K562 (cell line): ENCODE results near the gene C3. TPM values are rescaled to one million over a fixed set of nuclear protein-coding genes. Genes with fewer than 3 reads are reported as not detected.

Experiments used
- AFF1 ChIP-seq, 2 experiments: fragments of 450-650 bp; IDR thresholded peaks; 2 replicates each; pipeline ENCODE4 v1.6.1; 2018; ENCODE audit warnings: mild to moderate bottlenecking in 2 of 2, low read depth in 1 of 2; ENCODE audit not compliant: partially characterized antibody in 2 of 2
- BRF1 ChIP-seq: IDR thresholded peaks from 3 replicates; pipeline ENCODE4 v1.6.1; 2011; ENCODE audit warnings: borderline replicate concordance, mild to moderate bottlenecking; ENCODE audit not compliant: insufficient read length; ENCODE audit errors: extremely low read depth
- CEBPZ ChIP-seq: fragments of 150-350 bp; IDR thresholded peaks from 2 replicates; pipeline ENCODE4 v1.6.1; 2014; ENCODE audit warnings: low read depth, mild to moderate bottlenecking, low read length, borderline replicate concordance
- CSDE1 ChIP-seq, 2 experiments: fragments of 450-650 bp; IDR thresholded peaks; 2 replicates each; pipeline ENCODE4 v1.6.1; 2016; ENCODE audit warnings: mild to moderate bottlenecking in 1 of 2
- ESRRA ChIP-seq: fragments of 450-650 bp; IDR thresholded peaks from 2 replicates; pipeline ENCODE4 v1.6.1; 2014; ENCODE audit warnings: low read depth, mild to moderate bottlenecking, moderate library complexity, borderline replicate concordance
- FOXJ2 ChIP-seq: fragments of 200-800 bp; sonication (Bioruptor generic); IDR thresholded peaks from 2 replicates; pipeline ENCODE4 v1.6.1; 2016; ENCODE audit warnings: missing genetic modification characterization, missing compliant biosample characterization
- FOXM1 ChIP-seq, 2 experiments: fragments of 450-650 bp in 1 of 2; sonication (generic) in 1 of 2; formaldehyde crosslinking in 1 of 2; IDR thresholded peaks; 2 replicates each; pipeline versions ENCODE4 v1.6.1 to v1.9.0; 2017 to 2022; ENCODE audit warnings: low read depth in 2 of 2, mild to moderate bottlenecking in 2 of 2, missing genetic modification reagents in 1 of 2, moderate library complexity in 1 of 2
- GATA2 ChIP-seq: sonication (generic); formaldehyde crosslinking; IDR thresholded peaks from 2 replicates; pipeline ENCODE4 v1.4.0; 2020; ENCODE audit warnings: mild to moderate bottlenecking, missing genetic modification reagents
- HOMEZ ChIP-seq: fragments of 250-450 bp; sonication (Bioruptor Pico); IDR thresholded peaks from 2 replicates; pipeline ENCODE4 v1.4.0; 2020; ENCODE audit warnings: mild to moderate bottlenecking, moderate library complexity
- JUN ChIP-seq, 2 experiments: sonication (generic) in 1 of 2; formaldehyde crosslinking in 1 of 2; IDR thresholded peaks; 2 replicates each; pipeline versions ENCODE4 v1.6.1 to v1.8.0; 2012 to 2022; ENCODE audit warnings: borderline replicate concordance in 2 of 2, mild to moderate bottlenecking in 2 of 2, improper control_type of control experiment in 1 of 2, low read depth in 1 of 2, low read length in 1 of 2, missing genetic modification reagents in 1 of 2
- NBN ChIP-seq: fragments of 450-650 bp; IDR thresholded peaks from 2 replicates; pipeline ENCODE4 v1.6.1; 2016; ENCODE audit warnings: low read depth, mild to moderate bottlenecking
- NCOA6 ChIP-seq: fragments of 450-650 bp; IDR thresholded peaks from 2 replicates; pipeline ENCODE4 v1.6.1; 2017; ENCODE audit warnings: mild to moderate bottlenecking
- RNF2 ChIP-seq: sonication (generic); IDR thresholded peaks from 2 replicates; pipeline ENCODE4 v1.6.1; 2016
- SMARCA4 ChIP-seq: fragments of 450-650 bp; IDR thresholded peaks from 2 replicates; pipeline ENCODE4 v1.6.1; 2016
- SPI1 ChIP-seq: IDR thresholded peaks from 2 replicates; pipeline ENCODE4 v1.6.1; 2011; ENCODE audit warnings: low read depth, low read length, control low read depth, borderline replicate concordance
- TRIM24 ChIP-seq, 2 experiments: fragments of 450-650 bp; IDR thresholded peaks; 2 replicates each; pipeline ENCODE4 v1.6.1; 2016
- U2AF2 ChIP-seq: fragments of 200-400 bp; formaldehyde crosslinking; optimal IDR thresholded peaks from 2 replicates; pipeline ENCODE3; 2017; ENCODE audit warnings: low read depth, mild to moderate bottlenecking, low read length
- XRCC4 ChIP-seq: IDR thresholded peaks from one replicate; pipeline ENCODE4 v1.6.1; 2011; ENCODE audit not compliant: insufficient read depth, insufficient read length; ENCODE audit errors: extremely low read depth
- ZNF253 ChIP-seq: fragments of 250-450 bp; sonication (Bioruptor Pico); conservative IDR thresholded peaks from 2 replicates; pipeline ENCODE4 v1.6.1; 2021; ENCODE audit warnings: mild to moderate bottlenecking
- ZNF274 ChIP-seq: IDR thresholded peaks from 2 replicates; pipeline ENCODE4 v1.6.1; 2011; ENCODE audit warnings: low read depth, mild to moderate bottlenecking, low read length, moderate library complexity, borderline replicate concordance
- ZNF316 ChIP-seq: fragments of 450-650 bp; IDR thresholded peaks from 2 replicates; pipeline ENCODE4 v1.6.1; 2016
- polyA plus RNA-seq, 8 experiments: library from polyadenylated mRNA; depleted of rRNA in 4 of 8; stranded (reverse) in 5 of 8; unstranded in 3 of 8; fragments of >200 nt; fragmentation: Nextera tagmentation in 2 of 8; fragmentation: Illumina TruSeq in 1 of 8; extraction: Ambion mirVana in 2 of 8; extraction: Trizol in 1 of 8; gene quantifications; 2 replicates each; pipeline versions ENCODE4 v1.2.1 to v1.2.3, GENCODE V29; 2011 to 2014; ENCODE audit warnings: inconsistent platforms in 1 of 8, missing spikeins in 1 of 8
- total RNA-seq, 7 experiments: library from RNA; depleted of rRNA in 6 of 7; stranded (reverse); fragments of >200 nt in 6 of 7; fragmentation: Illumina TruSeq in 2 of 7; extraction: Trizol in 2 of 7; gene quantifications; 2 replicates each; pipeline versions ENCODE4 v1.2.1 to v1.2.3, GENCODE V29; 2011 to 2021; ENCODE audit warnings: low replicate concordance in 1 of 7

Gene C3
- total and polyA plus RNA-seq, 9 of the 15 experiments (the other 6 are each of a cell fraction or from before 2014, with no cell fraction given), result 0.59 to 10.6 (median 2.2) TPM

- no peak; a peak in 1 of 4 replicates for TF ChIP-seq TRIM24 (IDR thresholded peaks at IDR 0.05)
- peak; percentile 89 for TF ChIP-seq JUN (IDR thresholded peaks at IDR 0.05; ENCODE audit: borderline replicate concordance, low read depth, low read length)
- TF ChIP-seq JUN (CRISPR knock-in tag; IDR thresholded peaks at IDR 0.05; ENCODE audit: borderline replicate concordance), result no peak
- TF ChIP-seq FOXJ2 (tag), result 0 out of 2 replicates have a peak, but pooled peaks have one; percentile 36
- TF ChIP-seq GATA2 (CRISPR knock-in tag), result no peak
- no peak for TF ChIP-seq HOMEZ (CRISPR knock-in tag)
- peak in 1 of 2 experiments; percentile 39 for TF ChIP-seq AFF1 (IDR thresholded peaks at IDR 0.05; ENCODE audit: low read depth in 1 of 2, partially characterized antibody in 2 of 2)
- no peak for TF ChIP-seq U2AF2
- TF ChIP-seq ESRRA, result peak; percentile 46; the same call in 1 of the 2 replicates
- TF ChIP-seq NBN, result no peak
- TF ChIP-seq SPI1, result no peak
- TF ChIP-seq ZNF316, result peak; percentile 44
- TF ChIP-seq SMARCA4, result 0 out of 2 replicates have a peak, but pooled peaks have one; percentile 46
- no peak for TF ChIP-seq BRF1
- TF ChIP-seq FOXM1 (IDR thresholded peaks at IDR 0.05; ENCODE audit: low read depth), result no peak
- no peak for TF ChIP-seq FOXM1 (CRISPR knock-in tag; IDR thresholded peaks at IDR 0.05; ENCODE audit: low read depth)
- no peak for TF ChIP-seq NCOA6
- no peak for TF ChIP-seq ZNF274
- TF ChIP-seq CEBPZ, result no peak
- TF ChIP-seq ZNF253, result no peak
- no peak for TF ChIP-seq RNF2
- TF ChIP-seq XRCC4, result no peak
- no peak for TF ChIP-seq CSDE1 (IDR thresholded peaks at IDR 0.05)
Measured at GRCh38 chr19:6639439-6639838, 81.0 kb downstream of the C3 start (continued).
